UCSD-AML1 (cell line): ENCODE measurements around the gene C19orf73.

Experiments used
- DNase-seq: peaks from one replicate; lab custom pipeline; 2025; ENCODE audit not compliant: unreplicated experiment; lab: John Stamatoyannopoulos, UW

C19orf73 gene

GRCh38 chr19:49118565-49119410, at the start of gene C19orf73:
TSS of gene C19orf73 (minus strand) at chr19:49119143. CDS start at chr19:49119022, 121 bp downstream.
- DNase-seq: peak; percentile 97

- no peak for DNase-seq
Observed at GRCh38 chr19:49168421-49168820, 49.5 kb upstream of the C19orf73 start.

- DNase-seq: no peak
Observed at GRCh38 chr19:49167857-49168409, 49.0 kb upstream of the C19orf73 start.

GRCh38 chr19:49165865-49166301, 46.9 kb upstream of the C19orf73 start:
- DNase-seq: no peak

- DNase-seq: no peak
Observed at GRCh38 chr19:49165111-49165750, 46.3 kb upstream of the C19orf73 start.

GRCh38 chr19:49161987-49162386, 43.0 kb upstream of the C19orf73 start:
- DNase-seq: no peak

GRCh38 chr19:49160450-49161189, 41.7 kb upstream of the C19orf73 start:
- DNase-seq: no peak

GRCh38 chr19:49157445-49158224, 38.7 kb upstream of the C19orf73 start, which contains the start of gene TRPM4:
TSS of gene TRPM4 (plus strand) at chr19:49157792. CDS start at chr19:49157867, 75 bp downstream.
- DNase-seq: peak; percentile 88

GRCh38 chr19:49155820-49156346, 36.9 kb upstream of the C19orf73 start:
- DNase-seq: no peak

GRCh38 chr19:49155005-49155819, 36.3 kb upstream of the C19orf73 start, which contains the start of gene HRC:
TSS of gene HRC (minus strand) at chr19:49155396. CDS start at chr19:49155237, 159 bp downstream.
- DNase-seq: no peak

- no peak for DNase-seq
Observed at GRCh38 chr19:49154279-49154678, 35.3 kb upstream of the C19orf73 start.

- no peak for DNase-seq
Observed at GRCh38 chr19:49153167-49153809, 34.3 kb upstream of the C19orf73 start.

- no peak for DNase-seq
Observed at GRCh38 chr19:49152119-49152550, 33.2 kb upstream of the C19orf73 start.

- DNase-seq: peak; percentile 65
Observed at GRCh38 chr19:49151267-49152118, 32.5 kb upstream of the C19orf73 start.

- no peak for DNase-seq
Observed at GRCh38 chr19:49150944-49151243, 32.0 kb upstream of the C19orf73 start.

- peak; percentile 86 for DNase-seq
Observed at GRCh38 chr19:49150106-49150943, 31.4 kb upstream of the C19orf73 start.

GRCh38 chr19:49149652-49150105, 30.7 kb upstream of the C19orf73 start:
- DNase-seq: peak; percentile 78
